ENCODE results near the gene SLC9B2. TPM values are rescaled to one million over a fixed set of nuclear protein-coding genes. Genes with fewer than 3 reads are reported as not detected.

The SLC9B2 gene
- 10 to 100 TPM in 1 of 2 donors, 1 to 10 TPM in 1; 8.7 to 40.6 TPM for total RNA-seq

- no peak for TF ChIP-seq CTCF (IDR thresholded peaks at IDR 0.05)
- Histone ChIP-seq H3K27ac (peak within 1 kb of the TSS; percentile 79 to 81), H3K4me3 (peak within 1 kb of the TSS; percentile 92), H3K4me1 (ENCODE audit: control insufficient read depth in 1 of 2, low read depth in 2 of 2) (peaks cover 11 to 12% of the 10 kb centered on the region in 2 donors), H3K27me3 (replicated peaks; ENCODE audit: insufficient read depth) (no peaks in the 10 kb centered on the region), H3K36me3 (peaks cover 13% of the 10 kb centered on the region), H3K9me3 (no peaks in the 10 kb centered on the region)
- ATAC-seq (ENCODE audit: insufficient number of reproducible peaks, low FRiP score, low read depth), result peak; percentile 66
- no peak for DNase-seq (ENCODE audit: low spot score)
Measured at GRCh38 chr4:103076747-103077347, at the start of gene SLC9B2. TSS of gene SLC9B2 (minus strand) at chr4:103076761. CDS start at chr4:103067550, 9,211 bp downstream.

GRCh38 chr4:103126126-103126525 lies 49.6 kb upstream of the SLC9B2 start:
- no peaks in the 10 kb centered on the region for H3K4me1 ChIP-seq (ENCODE audit: control insufficient read depth in 1 of 2, low read depth in 2 of 2)
- ATAC-seq (ENCODE audit: insufficient number of reproducible peaks, low FRiP score, low read depth) (no peak), DNase-seq (ENCODE audit: low spot score) (no peak)
- no peaks in the 10 kb centered on the region for H3K9me3 ChIP-seq
- no peak overlapping the region for H3K4me3 ChIP-seq
- no peaks in the 10 kb centered on the region for H3K27me3 ChIP-seq (replicated peaks; ENCODE audit: insufficient read depth)
- H3K27ac ChIP-seq, result no peak overlapping the region
- TF ChIP-seq CTCF (IDR thresholded peaks at IDR 0.05), result no peak
- no peaks in the 10 kb centered on the region for H3K36me3 ChIP-seq

- H3K4me1 ChIP-seq (ENCODE audit: control insufficient read depth in 1 of 2, low read depth in 2 of 2), result no peaks in the 10 kb centered on the region
- TF ChIP-seq CTCF (IDR thresholded peaks at IDR 0.05), result no peak
- ATAC-seq (ENCODE audit: insufficient number of reproducible peaks, low FRiP score, low read depth) (no peak), DNase-seq (ENCODE audit: low spot score) (no peak)
- no peak overlapping the region for H3K27ac ChIP-seq
- no peaks in the 10 kb centered on the region for H3K27me3 ChIP-seq (replicated peaks; ENCODE audit: insufficient read depth)
- no peaks in the 10 kb centered on the region for H3K36me3 ChIP-seq
- no peak overlapping the region for H3K4me3 ChIP-seq
- H3K9me3 ChIP-seq, result no peaks in the 10 kb centered on the region
Measured at GRCh38 chr4:103123114-103123513, 46.6 kb upstream of the SLC9B2 start.

GRCh38 chr4:103118166-103118565 lies 41.6 kb upstream of the SLC9B2 start:
- ATAC-seq (ENCODE audit: insufficient number of reproducible peaks, low FRiP score, low read depth), result no peak
- H3K36me3 ChIP-seq, result no peaks in the 10 kb centered on the region
- H3K4me1 ChIP-seq (ENCODE audit: control insufficient read depth in 1 of 2, low read depth in 2 of 2), result no peaks in the 10 kb centered on the region
- H3K9me3 ChIP-seq, result no peaks in the 10 kb centered on the region
- no peak overlapping the region for H3K4me3 ChIP-seq
- no peak for DNase-seq (ENCODE audit: low spot score)
- no peak for TF ChIP-seq CTCF (IDR thresholded peaks at IDR 0.05)
- no peak overlapping the region for H3K27ac ChIP-seq
- H3K27me3 ChIP-seq (replicated peaks; ENCODE audit: insufficient read depth), result no peaks in the 10 kb centered on the region

GRCh38 chr4:103111598-103111997 lies 35.0 kb upstream of the SLC9B2 start:
- no peak for TF ChIP-seq CTCF (IDR thresholded peaks at IDR 0.05)
- Histone ChIP-seq H3K9me3 (no peaks in the 10 kb centered on the region), H3K4me3 (no peak overlapping the region), H3K27ac (no peak overlapping the region), H3K4me1 (ENCODE audit: control insufficient read depth in 1 of 2, low read depth in 2 of 2) (no peaks in the 10 kb centered on the region), H3K36me3 (no peaks in the 10 kb centered on the region), H3K27me3 (replicated peaks; ENCODE audit: insufficient read depth) (no peaks in the 10 kb centered on the region)
- DNase-seq (ENCODE audit: low spot score), result no peak
- no peak for ATAC-seq (ENCODE audit: insufficient number of reproducible peaks, low FRiP score, low read depth)

Data from thoracic aorta (tissue), 2 donors.